ENCODE measurements around the gene CCNE1. TPM values are rescaled to one million over a fixed set of nuclear protein-coding genes. Genes with fewer than 3 reads are reported as not detected.
A peak's percentile ranks its signal among the peaks of the same experiment; 100 is the strongest.

Gene CCNE1
- total RNA-seq, 1 donor from 2014 or later = 7.6 TPM

DNA sequence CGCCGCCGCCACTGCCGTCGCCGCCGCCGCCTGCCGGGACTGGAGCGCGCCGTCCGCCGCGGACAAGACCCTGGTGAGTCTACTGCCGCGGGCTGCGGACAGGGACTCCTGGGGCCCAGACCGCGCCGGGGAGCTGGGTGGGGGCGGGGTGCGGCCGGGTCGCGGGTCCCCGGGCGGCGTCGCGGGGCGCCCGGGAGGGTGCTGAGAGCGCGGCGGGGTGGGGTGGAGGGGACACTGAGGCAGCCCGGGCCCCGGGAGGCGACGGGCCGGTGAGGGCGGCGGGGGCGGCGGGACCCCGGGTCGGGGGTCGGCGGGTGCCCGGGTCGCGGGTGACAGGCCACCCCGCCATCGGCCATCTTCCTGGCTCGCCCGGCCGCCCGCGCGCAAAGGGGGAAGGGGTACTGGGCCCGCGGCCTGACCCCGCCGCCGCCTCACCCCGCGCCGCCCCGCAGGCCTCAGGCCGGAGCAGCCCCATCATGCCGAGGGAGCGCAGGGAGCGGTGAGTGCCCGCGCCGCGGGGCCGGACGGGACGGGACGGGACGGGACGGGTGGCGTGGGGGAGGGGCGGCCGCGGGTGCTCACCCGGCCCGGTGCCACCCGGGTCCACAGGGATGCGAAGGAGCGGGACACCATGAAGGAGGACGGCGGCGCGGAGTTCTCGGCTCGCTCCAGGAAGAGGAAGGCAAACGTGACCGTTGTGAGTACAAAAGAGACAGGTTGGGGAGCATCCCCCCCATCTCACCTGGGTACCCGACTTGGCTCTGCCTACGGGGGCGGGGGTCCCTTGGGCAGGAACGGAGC lies 489 bp downstream of the CCNE1 start:
- DNase-seq (ENCODE audit: low spot score) = peak; percentile 86
- H3K27me3 Mint-ChIP-seq (ENCODE audit: low read depth) = no peaks in the 10 kb centered on the region
- no peaks in the 10 kb centered on the region for H3K9me3 Mint-ChIP-seq (ENCODE audit: low read depth)
- peak overlapping the region; percentile 72 for H3K27ac Mint-ChIP-seq (ENCODE audit: unreplicated experiment)
- peaks cover 3% of the 10 kb centered on the region for H3K36me3 Mint-ChIP-seq (ENCODE audit: low read depth)
- peak overlapping the region; percentile 77 for H3K4me3 Mint-ChIP-seq (ENCODE audit: unreplicated experiment)
- peaks cover 4% of the 10 kb centered on the region for H3K4me1 Mint-ChIP-seq (ENCODE audit: low read depth)
- TF ChIP-seq, protein P1, sequence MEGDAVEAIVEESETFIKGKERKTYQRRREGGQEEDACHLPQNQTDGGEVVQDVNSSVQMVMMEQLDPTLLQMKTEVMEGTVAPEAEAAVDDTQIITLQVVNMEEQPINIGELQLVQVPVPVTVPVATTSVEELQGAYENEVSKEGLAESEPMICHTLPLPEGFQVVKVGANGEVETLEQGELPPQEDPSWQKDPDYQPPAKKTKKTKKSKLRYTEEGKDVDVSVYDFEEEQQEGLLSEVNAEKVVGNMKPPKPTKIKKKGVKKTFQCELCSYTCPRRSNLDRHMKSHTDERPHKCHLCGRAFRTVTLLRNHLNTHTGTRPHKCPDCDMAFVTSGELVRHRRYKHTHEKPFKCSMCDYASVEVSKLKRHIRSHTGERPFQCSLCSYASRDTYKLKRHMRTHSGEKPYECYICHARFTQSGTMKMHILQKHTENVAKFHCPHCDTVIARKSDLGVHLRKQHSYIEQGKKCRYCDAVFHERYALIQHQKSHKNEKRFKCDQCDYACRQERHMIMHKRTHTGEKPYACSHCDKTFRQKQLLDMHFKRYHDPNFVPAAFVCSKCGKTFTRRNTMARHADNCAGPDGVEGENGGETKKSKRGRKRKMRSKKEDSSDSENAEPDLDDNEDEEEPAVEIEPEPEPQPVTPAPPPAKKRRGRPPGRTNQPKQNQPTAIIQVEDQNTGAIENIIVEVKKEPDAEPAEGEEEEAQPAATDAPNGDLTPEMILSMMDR (IDR thresholded peaks at IDR 0.05) = no peak

DNA sequence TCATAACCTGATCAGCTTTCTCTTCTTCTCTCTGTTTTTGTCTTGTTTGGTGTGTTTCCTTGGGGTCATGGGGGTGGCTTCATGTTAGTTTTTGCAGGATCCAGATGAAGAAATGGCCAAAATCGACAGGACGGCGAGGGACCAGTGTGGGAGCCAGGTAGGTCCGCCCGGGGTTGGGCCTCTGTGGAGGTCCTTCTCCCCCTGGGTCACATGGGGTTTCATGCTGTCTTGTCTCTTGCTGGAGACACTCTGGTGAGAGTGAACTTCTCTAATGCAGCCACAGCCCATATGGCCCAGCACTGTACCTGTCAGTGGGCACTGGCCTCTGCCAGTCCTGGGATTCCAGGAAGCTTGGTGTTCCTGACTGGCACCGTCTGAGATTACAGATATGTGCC lies 1.1 kb downstream of the CCNE1 start:
- H3K27ac Mint-ChIP-seq (ENCODE audit: unreplicated experiment) = peak overlapping the region; percentile 72
- TF ChIP-seq, protein P1 (IDR thresholded peaks at IDR 0.05) = no peak

DNA sequence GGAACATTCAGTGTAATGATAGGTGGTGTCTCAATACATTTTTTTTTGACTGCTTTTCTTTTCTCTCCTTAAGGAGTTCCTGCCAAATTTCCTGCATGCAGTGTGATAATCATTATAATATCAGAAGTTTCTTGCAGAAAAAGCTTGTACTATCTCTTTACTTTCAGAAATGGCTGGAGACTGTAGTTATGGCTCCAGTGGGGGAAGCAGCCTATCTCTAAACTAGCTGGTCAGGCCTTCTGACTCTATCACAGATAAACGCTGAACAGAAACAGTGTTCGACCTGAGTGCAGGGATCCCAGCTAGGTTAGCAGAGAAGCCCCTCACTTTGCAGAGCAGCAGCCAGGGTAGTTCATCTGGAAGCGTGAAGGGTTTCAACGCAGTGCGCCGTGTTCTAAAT lies 1.9 kb downstream of the CCNE1 start:
- H3K36me3 Mint-ChIP-seq (ENCODE audit: low read depth) = peaks cover 3% of the 10 kb centered on the region
- DNase-seq (ENCODE audit: low spot score) = peak; percentile 30
- H3K4me1 Mint-ChIP-seq (ENCODE audit: low read depth) = peaks cover 4% of the 10 kb centered on the region
- H3K27ac Mint-ChIP-seq (ENCODE audit: unreplicated experiment) = no peak overlapping the region
- H3K27me3 Mint-ChIP-seq (ENCODE audit: low read depth) = no peaks in the 10 kb centered on the region
- TF ChIP-seq, protein P1 (IDR thresholded peaks at IDR 0.05) = no peak
- no peaks in the 10 kb centered on the region for H3K9me3 Mint-ChIP-seq (ENCODE audit: low read depth)
- peak overlapping the region; percentile 14 for H3K4me3 Mint-ChIP-seq (ENCODE audit: unreplicated experiment)

More for the DNA sequence above, 1.1 kb downstream of the CCNE1 start:
- H3K4me1 Mint-ChIP-seq (ENCODE audit: low read depth) = peaks cover 4% of the 10 kb centered on the region
- peak overlapping the region; percentile 77 for H3K4me3 Mint-ChIP-seq (ENCODE audit: unreplicated experiment)
- H3K36me3 Mint-ChIP-seq (ENCODE audit: low read depth) = peaks cover 3% of the 10 kb centered on the region
- peak; percentile 77 for DNase-seq (ENCODE audit: low spot score)
- no peaks in the 10 kb centered on the region for H3K27me3 Mint-ChIP-seq (ENCODE audit: low read depth)
- H3K9me3 Mint-ChIP-seq (ENCODE audit: low read depth) = no peaks in the 10 kb centered on the region

DNA sequence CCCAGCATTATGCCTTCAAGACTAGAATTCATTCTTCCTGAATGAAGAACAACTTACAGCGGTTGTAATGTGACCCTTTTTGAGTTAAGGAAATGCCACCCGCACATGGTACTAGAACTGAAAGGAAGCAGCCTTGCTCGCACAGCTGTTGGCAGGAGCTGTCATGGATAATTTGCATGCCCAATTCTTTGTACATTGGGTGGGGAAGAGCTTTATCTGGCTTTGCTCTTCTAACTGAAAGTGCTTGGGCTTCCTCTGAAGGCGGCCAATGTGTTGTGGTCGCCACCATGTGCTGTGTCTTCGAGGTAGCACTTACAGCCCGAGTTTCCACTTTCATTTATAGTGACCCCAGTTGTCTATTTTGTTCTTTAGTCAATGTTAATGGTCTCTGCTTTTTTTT lies 3.4 kb downstream of the CCNE1 start:
- DNase-seq (ENCODE audit: low spot score) = peak; percentile 4
- Mint-ChIP-seq H3K4me1 (ENCODE audit: low read depth) (peaks cover 4% of the 10 kb centered on the region), H3K36me3 (ENCODE audit: low read depth) (peaks cover 4% of the 10 kb centered on the region), H3K27ac (ENCODE audit: unreplicated experiment) (no peak overlapping the region), H3K4me3 (ENCODE audit: unreplicated experiment) (no peak overlapping the region), H3K9me3 (ENCODE audit: low read depth) (no peaks in the 10 kb centered on the region), H3K27me3 (ENCODE audit: low read depth) (no peaks in the 10 kb centered on the region)
- TF ChIP-seq, protein P1 (IDR thresholded peaks at IDR 0.05) = no peak

DNA sequence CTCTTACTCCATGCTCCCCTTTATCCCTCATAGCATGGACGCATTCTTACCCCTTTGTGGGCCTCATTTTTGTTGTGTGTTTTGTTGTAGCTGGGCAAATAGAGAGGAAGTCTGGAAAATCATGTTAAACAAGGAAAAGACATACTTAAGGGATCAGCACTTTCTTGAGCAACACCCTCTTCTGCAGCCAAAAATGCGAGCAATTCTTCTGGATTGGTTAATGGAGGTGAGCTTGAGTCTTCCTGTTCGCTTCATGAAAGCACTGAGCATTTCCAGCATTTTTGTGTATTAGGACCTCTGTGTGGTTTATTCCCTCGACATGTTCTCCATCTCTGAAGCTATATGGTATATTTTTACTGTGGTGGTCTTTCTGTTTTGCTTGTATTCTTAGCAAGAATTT lies 5.5 kb downstream of the CCNE1 start:
- H3K27ac Mint-ChIP-seq (ENCODE audit: unreplicated experiment) = no peak overlapping the region
- DNase-seq (ENCODE audit: low spot score) = no peak
- H3K9me3 Mint-ChIP-seq (ENCODE audit: low read depth) = no peaks in the 10 kb centered on the region

More for the DNA sequence above, 5.5 kb downstream of the CCNE1 start:
- peaks cover 4% of the 10 kb centered on the region for H3K4me1 Mint-ChIP-seq (ENCODE audit: low read depth)
- H3K4me3 Mint-ChIP-seq (ENCODE audit: unreplicated experiment) = no peak overlapping the region
- TF ChIP-seq, protein P1 (IDR thresholded peaks at IDR 0.05) = no peak
- H3K27me3 Mint-ChIP-seq (ENCODE audit: low read depth) = no peaks in the 10 kb centered on the region
- H3K36me3 Mint-ChIP-seq (ENCODE audit: low read depth) = peaks cover 10% of the 10 kb centered on the region
